HG03575 (cell line): ENCODE data around the gene NBEA.

Experiments used
- ATAC-seq: cut with Tn5 transposase; IDR thresholded peaks from one replicate; pipeline ENCODE4 v1.9.1; 2021; ENCODE audit not compliant: unreplicated experiment, insufficient number of reproducible peaks, low FRiP score; ENCODE audit errors: extremely low read depth

The NBEA gene

DNA sequence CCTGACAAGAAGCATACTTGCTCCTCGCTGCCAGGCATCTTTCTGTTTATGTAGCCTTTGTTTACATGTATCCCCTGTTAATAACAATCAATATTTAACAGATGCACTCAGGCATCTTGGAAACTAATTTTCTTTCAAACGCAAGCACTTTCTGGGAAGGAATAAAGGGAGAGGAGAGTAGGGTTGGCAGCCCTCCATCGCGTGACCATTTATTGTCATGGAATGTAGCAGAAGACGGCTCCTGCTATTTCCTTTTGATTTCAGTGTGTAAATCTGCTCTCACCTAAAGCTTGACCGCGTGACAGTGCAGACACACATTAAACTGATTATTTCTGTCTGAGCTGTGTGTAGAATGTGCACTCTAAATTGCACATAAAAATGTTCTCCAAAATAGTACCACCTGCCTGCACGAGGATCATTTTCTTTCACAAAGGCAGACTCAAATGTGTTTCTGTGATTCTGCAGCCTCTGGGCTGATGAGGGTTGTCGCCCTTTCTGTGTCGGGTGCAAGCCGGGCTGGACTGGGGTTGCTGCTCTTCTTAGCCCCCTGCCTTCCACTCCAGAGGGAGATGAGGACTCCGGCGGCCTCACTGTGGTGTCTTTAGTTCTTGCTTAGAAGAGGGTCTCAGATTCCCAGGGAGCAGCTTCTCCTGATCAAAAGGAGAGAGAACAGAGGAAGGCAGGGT lies 757.9 kb downstream of the NBEA start:
- no peak for ATAC-seq

DNA sequence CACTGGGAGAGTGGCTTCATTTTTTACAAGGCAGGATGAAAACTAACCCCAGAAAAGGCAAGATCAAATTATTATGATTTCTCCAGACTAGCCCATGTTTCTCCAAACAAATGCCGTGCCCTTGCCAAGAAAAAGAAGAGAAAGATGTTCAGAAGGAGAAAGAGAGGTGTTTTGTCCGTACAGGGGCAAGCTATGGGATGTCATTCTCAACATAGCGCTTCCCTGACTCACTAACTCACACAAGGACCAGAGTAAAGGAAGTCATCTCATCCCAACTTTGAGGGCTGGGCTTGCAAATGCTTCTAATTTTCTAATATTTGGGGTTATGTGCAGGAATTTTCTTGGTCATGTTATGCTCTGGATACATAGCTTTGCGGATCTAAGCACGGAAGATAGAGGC lies 758.6 kb downstream of the NBEA start:
- ATAC-seq = no peak

DNA sequence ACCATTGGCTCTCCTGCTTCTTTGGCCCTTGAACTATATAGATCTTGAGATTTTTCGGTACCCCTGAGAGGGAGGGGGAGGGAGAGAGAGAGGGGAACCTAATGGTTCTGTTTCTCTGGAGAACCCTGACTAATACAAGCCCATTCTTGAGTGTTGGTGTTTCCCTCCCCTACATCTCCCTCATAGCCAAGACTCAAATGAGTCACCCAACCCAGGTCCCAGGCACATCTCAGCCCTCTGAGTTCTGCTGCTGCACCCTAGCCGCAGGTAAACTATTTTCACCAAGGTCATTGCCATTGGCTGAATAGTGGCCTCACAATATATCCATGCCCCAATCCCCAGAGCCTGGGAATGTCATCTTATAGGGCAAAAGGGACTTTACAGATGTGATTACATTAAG lies 760.2 kb downstream of the NBEA start:
- no peak for ATAC-seq

DNA sequence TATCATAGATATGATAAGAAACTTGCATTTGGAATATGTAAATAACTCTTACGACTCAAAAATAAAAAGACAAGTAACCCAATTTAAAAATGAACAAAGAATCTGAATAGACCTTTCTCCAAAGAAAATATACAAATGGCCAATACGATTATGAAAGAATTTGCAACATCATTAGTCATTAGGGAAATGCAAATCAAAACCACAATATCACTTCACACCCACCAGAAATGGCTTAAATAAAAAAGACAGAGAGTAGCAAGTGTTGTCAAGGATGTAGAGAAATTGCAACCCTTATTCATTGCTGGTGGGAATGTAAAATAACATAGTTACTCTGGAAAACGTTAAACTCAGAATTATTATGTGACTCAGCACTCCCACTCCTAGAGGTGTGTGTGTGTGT lies 761.0 kb downstream of the NBEA start:
- ATAC-seq = no peak

DNA sequence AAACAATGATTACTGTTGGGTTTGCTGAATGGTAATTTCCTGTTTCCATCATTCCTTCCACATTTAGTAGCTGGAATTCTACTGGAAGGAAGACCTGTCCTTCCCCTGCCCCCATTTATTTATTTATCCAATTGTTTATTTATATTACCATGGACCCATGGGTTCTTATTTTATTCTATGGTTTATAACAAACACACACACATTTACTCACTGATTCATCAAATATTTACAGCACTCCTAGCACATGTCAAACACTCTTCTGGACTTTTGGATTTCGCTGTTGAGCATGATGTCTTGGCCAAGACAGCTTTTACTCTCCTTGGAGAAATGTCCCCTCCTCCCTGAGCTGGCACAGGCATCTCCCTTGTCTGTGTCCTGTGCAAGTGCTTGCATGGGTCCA lies 762.3 kb downstream of the NBEA start:
- no peak for ATAC-seq

DNA sequence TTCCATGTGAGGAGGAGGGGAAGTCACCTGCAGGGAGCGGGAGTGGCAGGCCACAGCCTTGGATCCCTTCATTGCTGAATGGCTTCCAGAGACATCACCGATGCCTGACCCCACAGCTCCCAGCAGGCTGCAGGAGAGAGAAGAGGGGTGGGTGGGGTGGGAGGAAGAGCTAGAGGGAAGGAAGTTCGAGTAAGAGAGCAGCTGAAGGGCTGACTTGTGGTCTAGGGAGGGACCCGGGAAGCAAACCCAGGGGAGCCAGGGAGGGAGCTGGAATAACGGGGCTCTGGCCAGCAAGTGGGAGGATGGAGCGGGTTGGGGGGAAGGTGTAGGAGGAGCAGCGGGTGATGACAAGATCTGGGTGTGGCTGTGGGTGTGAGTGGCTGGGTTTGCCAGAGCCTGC lies 764.2 kb downstream of the NBEA start:
- ATAC-seq = no peak

DNA sequence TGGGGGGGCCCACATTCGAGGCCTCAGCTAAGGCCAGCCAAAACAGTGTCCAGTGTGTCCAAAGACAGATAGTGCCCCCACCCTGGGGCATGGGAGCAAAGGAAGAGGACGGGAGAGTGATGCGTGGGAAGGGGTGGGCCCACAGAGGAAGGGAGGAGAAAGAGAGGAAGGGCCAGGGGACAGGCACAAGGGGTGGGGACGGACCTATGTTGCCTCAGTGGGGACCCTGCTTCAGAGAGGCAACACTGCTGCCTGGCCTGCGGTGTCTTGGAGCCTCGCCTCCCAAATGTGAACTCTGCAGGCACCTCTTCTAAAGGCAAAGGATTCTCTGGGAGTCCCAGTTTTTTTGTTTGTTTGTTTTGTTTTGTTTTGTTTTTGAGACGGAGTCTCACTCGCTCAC lies 764.7 kb downstream of the NBEA start:
- ATAC-seq = no peak

DNA sequence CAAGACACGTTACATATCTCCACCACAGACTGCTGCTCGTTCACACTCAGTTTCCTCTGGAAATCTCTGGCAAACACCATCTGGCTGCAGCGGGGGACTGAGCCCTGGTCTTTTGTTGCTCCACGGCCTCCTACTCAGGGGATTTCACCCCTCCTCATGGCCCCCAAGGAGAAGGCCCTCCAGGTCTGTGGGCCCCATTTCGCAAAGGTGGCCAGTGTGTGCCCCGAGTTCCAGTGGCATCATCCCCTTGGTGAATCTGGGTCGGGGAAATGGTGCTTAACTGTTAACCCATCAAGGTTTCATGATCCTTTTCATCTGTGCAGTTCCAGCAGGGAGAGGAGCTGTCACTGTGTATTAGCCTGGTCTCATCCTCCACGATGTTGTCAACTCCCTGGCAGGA lies 769.8 kb downstream of the NBEA start:
- ATAC-seq = no peak

DNA sequence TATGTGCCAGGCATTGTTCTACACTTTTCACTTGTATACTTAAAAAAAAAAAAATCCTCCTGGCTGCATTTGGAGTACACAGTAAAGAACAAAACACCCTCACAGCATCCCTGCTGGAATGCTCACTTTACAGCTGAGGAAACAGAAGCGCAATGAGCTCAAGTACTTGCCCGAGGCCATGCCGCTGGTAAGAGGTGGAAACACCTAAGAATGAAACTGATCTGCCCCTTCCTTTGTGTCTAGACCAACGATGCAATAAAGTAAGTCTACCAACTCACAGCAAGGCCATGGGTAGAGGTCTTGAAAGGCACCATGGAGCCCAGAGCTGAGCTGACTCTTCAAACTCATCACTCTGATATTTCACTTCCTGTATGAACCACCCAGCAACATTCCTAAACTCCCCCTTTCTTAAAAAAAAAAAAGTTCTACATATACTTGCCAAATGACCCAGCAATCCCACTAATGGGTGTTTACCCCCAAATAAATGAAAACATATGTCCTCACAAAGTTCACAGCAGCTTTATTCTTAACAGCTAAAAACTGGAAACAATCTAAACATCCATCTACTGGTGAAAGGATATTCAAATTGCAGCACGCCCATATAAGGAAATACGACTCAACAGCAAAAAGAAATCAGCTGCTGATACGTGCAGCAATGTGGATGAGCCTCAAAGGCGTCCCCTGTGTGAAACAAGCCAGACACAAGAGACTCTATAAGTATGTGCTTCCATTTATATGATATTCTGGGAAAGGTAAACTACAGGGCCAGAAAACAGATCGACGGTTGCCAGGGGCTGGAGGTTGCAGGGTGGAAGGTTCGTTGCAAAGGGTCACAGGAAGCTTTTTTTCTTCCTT lies 771.1 kb downstream of the NBEA start:
- no peak for ATAC-seq

DNA sequence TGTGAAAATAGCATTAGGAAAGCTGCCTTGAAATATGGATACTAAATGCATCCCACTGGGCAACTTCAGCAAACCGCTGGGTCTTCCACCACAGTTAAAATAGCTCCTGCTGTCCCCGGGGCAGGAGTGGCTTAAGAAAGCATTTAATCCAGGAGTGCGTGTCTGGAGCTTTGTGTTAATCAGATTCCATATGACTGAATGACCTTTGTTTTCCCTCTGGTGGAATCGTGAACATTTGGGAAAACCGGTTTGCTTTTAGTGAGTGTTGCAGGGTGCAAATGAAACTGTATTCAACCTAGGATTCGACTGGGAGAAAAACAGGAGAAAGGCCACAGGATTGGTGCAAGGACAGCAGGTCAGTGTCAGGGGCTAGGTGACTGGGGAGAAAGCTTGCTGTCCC lies 772.1 kb downstream of the NBEA start:
- ATAC-seq = no peak

DNA sequence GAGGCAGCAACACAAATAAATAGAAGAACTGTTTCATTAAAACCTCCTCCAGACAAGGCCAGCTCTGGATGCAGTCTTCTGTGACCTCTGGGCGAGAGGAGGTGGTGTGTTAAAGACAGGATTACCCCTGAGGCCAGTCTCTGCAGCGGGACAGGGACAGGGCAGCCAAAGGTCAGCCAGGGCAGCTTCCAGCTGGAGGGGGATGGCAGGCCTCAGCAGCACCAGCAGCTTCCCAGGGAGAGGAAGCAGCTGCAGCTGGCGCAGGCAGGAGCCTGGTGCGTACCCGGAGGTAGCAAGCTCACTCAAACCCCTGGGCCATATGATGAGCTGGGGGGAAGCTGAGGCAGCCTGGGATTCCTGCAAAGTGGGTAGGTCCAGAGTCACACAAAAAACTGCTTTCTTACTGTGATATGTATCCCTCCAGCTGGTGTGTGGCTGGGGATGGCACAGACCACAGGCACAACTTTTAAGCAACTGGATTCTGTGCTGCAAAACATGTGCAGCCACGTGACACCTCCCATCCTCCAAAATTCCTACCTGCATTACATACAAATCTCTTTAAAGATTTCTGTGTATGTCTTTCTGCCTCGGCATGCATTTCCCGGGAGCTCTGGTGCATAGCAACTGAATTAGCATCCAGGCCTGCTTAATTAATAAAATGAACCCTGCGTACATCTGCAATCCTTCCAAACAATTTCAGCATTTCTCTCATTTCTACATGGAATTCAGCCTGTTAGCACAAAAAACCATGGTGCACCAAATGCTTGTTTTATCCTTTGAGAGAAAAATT lies 772.7 kb downstream of the NBEA start:
- ATAC-seq = no peak

DNA sequence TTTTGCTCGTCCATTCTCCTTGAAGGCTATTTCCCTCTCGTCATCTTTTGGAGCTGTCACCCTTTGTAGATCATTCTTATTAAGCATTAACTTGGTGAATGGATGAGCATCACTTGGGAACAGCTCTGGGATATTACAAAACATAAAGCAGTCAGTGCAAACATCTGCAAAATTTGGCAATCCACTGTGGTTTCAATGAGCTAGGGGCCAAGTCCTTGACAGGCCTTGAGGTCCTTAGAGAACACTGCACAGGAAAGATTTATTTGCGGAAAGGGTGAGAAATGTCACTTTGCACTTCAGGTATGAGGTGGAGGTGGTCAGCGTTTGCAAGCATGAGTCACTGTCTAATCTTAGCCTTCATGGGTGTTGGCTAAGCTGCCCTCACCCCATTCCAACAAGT lies 774.1 kb downstream of the NBEA start:
- no peak for ATAC-seq

DNA sequence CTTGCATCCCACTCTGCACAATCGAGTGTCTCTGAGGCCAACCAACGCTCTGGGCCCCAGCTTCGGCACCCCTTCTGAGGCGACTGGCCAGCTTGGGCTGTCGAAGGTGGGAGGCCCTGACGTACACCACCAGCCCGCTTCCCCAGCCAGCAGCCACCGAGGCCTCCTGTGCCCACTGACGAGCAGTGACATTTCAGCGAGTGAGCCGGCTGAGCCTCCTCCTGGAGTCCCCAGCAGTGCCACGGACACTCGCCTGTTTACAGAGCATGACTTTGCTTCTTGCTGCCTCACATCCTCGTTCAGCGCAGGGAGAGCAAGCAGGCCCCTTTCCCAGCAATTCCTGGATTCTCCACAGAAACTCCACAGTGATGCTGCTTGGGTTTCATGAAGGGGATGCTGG lies 774.7 kb downstream of the NBEA start:
- no peak for ATAC-seq

DNA sequence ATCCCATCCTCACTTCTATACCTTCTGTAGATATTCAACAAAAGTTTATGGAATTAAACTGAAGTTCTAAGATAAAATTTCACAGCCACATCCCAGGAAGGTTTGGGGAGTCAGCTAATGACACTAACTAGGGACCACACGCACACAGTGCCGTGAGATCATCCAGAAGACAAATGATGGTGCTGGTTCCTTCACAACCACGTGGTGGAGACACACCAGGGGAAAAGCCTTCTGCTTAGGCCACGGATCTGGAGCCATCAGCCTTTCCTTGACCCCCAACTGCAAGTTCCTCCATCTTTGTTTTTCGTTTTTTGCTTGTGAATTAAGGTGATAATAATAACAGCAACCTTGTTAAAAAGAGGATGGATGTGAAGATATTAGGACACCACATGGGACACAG lies 776.0 kb downstream of the NBEA start:
- ATAC-seq = no peak

DNA sequence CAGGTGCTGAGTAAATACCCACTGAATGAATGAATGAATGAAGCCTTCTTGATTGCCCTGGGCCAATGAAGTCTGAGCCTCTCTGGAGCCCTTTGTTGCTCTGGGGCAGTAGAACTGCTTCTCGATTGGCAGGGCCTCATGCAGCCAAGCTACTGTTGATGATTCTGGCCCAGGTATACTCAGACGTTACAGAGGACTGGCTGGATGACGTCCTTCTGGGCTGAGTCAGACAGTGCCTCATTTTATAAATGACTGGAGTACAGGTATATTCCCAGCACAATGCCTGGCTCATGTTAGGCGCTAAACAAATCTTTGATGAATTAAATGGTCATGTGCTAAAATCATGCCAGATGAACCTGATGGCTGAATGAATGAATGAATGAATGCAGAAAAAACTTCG lies 778.2 kb downstream of the NBEA start:
- no peak for ATAC-seq

DNA sequence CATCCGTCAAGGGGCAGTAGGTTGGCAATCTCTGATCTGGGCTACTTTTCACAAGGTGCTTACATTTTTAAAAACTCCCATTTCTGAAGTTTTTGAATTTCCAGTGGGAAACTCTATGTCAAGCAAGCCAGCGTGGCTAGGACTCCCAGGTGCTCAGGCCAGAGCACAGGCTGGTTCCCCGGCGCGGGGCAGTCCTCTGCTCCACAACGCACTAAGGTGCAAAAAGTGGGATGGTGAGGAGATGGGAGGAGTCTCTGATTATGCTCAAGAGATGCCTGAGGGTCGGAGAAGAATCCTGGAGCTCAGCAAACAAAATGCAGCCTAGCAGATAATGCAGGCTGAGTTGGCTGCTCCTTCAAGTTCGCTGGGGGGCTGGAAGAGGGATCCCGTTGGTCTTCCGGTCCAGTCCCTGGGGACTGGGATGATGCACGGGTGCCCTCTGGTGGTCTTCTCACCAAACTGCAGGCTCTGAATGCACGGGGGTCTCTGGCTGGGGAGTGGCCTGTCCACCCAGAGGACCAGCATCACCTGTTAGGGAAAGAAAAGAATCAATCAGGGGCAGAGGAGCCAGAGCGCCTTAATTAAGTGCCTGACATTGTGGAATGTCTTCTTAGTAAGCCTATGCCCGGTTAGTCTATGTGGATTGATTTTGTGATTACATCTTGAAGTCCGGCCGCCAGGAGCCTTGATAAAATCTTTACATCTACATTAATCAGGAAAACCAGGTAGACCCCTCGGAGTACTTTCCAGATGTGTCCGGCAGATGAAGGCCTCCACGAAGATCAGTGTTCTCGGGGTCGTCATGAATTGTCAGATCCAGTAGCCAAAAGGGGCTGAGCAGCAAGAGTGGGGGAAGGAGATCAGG lies 778.9 kb downstream of the NBEA start:
- no peak for ATAC-seq
